CD14-positive monocyte (primary cell): ENCODE results near the gene MPC1. TPM values are rescaled to one million over a fixed set of nuclear protein-coding genes. Genes with fewer than 3 reads are reported as not detected.

Source experiments
- DNase-seq, 3 donors: peaks; one replicate each; pipeline ENCODE4 v3.0.0-alpha.2; 2011 to 2022
- H2AFZ ChIP-seq: 2 replicates; pipeline ENCODE4 v1.6.0; 2012; ENCODE audit warnings: mild to moderate bottlenecking, low read depth, low read length, inconsistent platforms; ENCODE audit not compliant: insufficient read depth, poor library complexity, severe bottlenecking
- H3K27ac ChIP-seq, 2 donors: 1 replicate in 1 of 2; 2 replicates in 1 of 2; pipeline ENCODE4 v1.5.1; 2012 to 2013; ENCODE audit warnings: low read length in 2 of 2, control low read depth in 1 of 2, inconsistent platforms in 1 of 2, low read depth in 1 of 2, mild to moderate bottlenecking in 1 of 2
- H3K27me3 ChIP-seq, 2 donors: one replicate each; pipeline versions ENCODE4 v1.6.0 to v1.6.1; 2011 to 2013; ENCODE audit warnings: low read length in 2 of 2; ENCODE audit not compliant: control insufficient read depth in 2 of 2, insufficient read depth in 2 of 2
- H3K36me3 ChIP-seq, 2 donors: replicated peaks in 1 of 2; 1 replicate in 1 of 2; 2 replicates in 1 of 2; pipeline versions ENCODE4 v1.5.1 to v1.6.1; 2012 to 2013; ENCODE audit warnings: low read length in 2 of 2, control low read depth in 1 of 2, inconsistent platforms in 1 of 2, mild to moderate bottlenecking in 1 of 2; ENCODE audit not compliant: insufficient read depth in 2 of 2, control insufficient read depth in 1 of 2
- H3K4me1 ChIP-seq, 2 donors: 1 replicate in 1 of 2; 2 replicates in 1 of 2; pipeline versions ENCODE4 v1.5.1 to v1.6.1; 2012 to 2013; ENCODE audit warnings: low read length in 2 of 2, control low read depth in 1 of 2, inconsistent platforms in 1 of 2, mild to moderate bottlenecking in 1 of 2, moderate library complexity in 1 of 2; ENCODE audit not compliant: insufficient read depth in 2 of 2, control insufficient read depth in 1 of 2
- H3K4me2 ChIP-seq: replicated peaks from 2 replicates; pipeline ENCODE3; 2012; ENCODE audit warnings: low read length, moderate library complexity, mild to moderate bottlenecking; ENCODE audit not compliant: poor library complexity, severe bottlenecking; ENCODE audit errors: extremely low read depth
- H3K4me3 ChIP-seq, 3 experiments: fragments of 200-600 bp in 1 of 3; sonication (generic) in 1 of 3; replicated peaks in 1 of 3; 1 replicate in 2 of 3; 2 replicates in 1 of 3; pipeline ENCODE4 v1.5.1; 2011 to 2013; ENCODE audit warnings: low read length in 3 of 3, mild to moderate bottlenecking in 3 of 3, control low read depth in 2 of 3, low read depth in 2 of 3, inconsistent platforms in 1 of 3, moderate library complexity in 1 of 3
- H3K79me2 ChIP-seq: 2 replicates; pipeline ENCODE4 v1.6.0; 2012; ENCODE audit warnings: mild to moderate bottlenecking, control low read depth, inconsistent platforms, low read length, moderate library complexity; ENCODE audit not compliant: insufficient read depth
- H3K9ac ChIP-seq: 2 replicates; pipeline ENCODE4 v1.6.0; 2017; ENCODE audit warnings: low read length, mild to moderate bottlenecking; ENCODE audit not compliant: insufficient read depth, poor library complexity, severe bottlenecking
- H3K9me3 ChIP-seq, 2 donors: replicated peaks in 1 of 2; 1 replicate in 1 of 2; 2 replicates in 1 of 2; pipeline versions ENCODE4 v1.5.1 to v1.6.1; 2012 to 2013; ENCODE audit warnings: low read length in 2 of 2, control low read depth in 1 of 2; ENCODE audit not compliant: control insufficient read depth in 1 of 2, insufficient read depth in 1 of 2
- H4K20me1 ChIP-seq: 2 replicates; pipeline ENCODE4 v1.6.0; 2012; ENCODE audit warnings: mild to moderate bottlenecking, low read length, control low read depth, moderate library complexity; ENCODE audit not compliant: insufficient read depth
- H3K27ac Mint-ChIP-seq, 7 donors: one replicate each; pipeline ENCODE4 v1.8.0; 2020; ENCODE audit warnings: mild to moderate bottlenecking in 7 of 7, mixed read lengths in 7 of 7, moderate library complexity in 6 of 7, inconsistent platforms in 2 of 7
- H3K27me3 Mint-ChIP-seq, 3 donors: one replicate each; pipeline ENCODE4 v1.8.0; 2021 to 2022; ENCODE audit warnings: low read depth in 3 of 3, mild to moderate bottlenecking in 3 of 3, mixed read lengths in 3 of 3, moderate library complexity in 3 of 3, inconsistent platforms in 1 of 3
- H3K36me3 Mint-ChIP-seq, 2 donors: one replicate each; pipeline ENCODE4 v1.8.0; 2020; ENCODE audit warnings: mixed read lengths in 2 of 2, inconsistent platforms in 1 of 2, mild to moderate bottlenecking in 1 of 2
- H3K4me1 Mint-ChIP-seq: one replicate; pipeline ENCODE4 v1.8.0; 2020; ENCODE audit warnings: mild to moderate bottlenecking, mixed read lengths
- H3K4me3 Mint-ChIP-seq, 2 donors: one replicate each; pipeline ENCODE4 v1.8.0; 2020; ENCODE audit warnings: mild to moderate bottlenecking in 2 of 2, mixed read lengths in 2 of 2, moderate library complexity in 1 of 2
- H3K9me3 Mint-ChIP-seq, 7 donors: one replicate each; pipeline ENCODE4 v1.8.0; 2020 to 2022; ENCODE audit warnings: mixed read lengths in 7 of 7, mild to moderate bottlenecking in 6 of 7, moderate library complexity in 6 of 7, inconsistent platforms in 2 of 7
- WGBS: methylation state at CpG from one replicate; pipeline ENCODE4 v1.1.5; 2013; ENCODE audit warnings: missing lambda C conversion rate; ENCODE audit not compliant: insufficient coverage; 5-methylcytosine and 5-hydroxymethylcytosine counted together
- intact Hi-C, 2 donors: fragments of 100-400 bp; cut with micrococcal nuclease; formaldehyde crosslinking; loops; one replicate each; pipeline versions ENCODE4 v1.15.0 to v1.15.1; 2023
- polyA plus RNA-seq, 3 donors: library from polyadenylated mRNA; depleted of rRNA in 1 of 3; unstranded in 2 of 3; stranded (reverse) in 1 of 3; fragments of 300-500 nt in 2 of 3; fragments of >200 nt in 1 of 3; fragmentation: Illumina TruSeq in 2 of 3; gene quantifications; 1 replicate in 2 of 3; 2 replicates in 1 of 3; pipeline ENCODE4 v1.2.3, GENCODE V29; 2012 to 2021
- TF ChIP-seq, protein P1 (sequence below): fragments of 200-600 bp; IDR thresholded peaks from one replicate; pipeline ENCODE4 v1.8.0; 2022; ENCODE audit warnings: antibody characterized with exemption, mild to moderate bottlenecking

The MPC1 gene
- polyA plus RNA-seq, 3 donors: 52.4 to 122 (median 104) TPM

DNA sequence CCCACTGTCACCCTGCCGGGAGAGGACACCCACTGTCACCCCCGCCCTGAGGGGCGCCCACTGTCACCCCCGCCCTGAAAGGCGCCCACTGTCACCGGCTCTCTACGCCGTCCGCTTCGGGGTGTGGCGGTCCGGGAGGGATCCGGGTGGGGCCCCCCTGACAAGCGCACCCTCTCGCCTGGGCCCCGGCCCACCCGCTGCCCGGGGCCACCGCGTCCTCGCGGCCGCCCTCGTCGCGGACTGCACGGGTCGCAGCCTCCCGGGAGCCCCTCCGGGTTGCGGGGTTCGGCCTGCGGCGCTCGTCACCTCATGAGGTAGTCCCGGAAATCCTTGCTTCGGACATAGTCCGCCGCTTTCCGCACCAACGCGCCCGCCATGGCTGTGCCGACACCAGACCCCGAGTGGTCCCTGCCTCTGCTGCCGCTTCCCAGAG, 224 bp downstream of the MPC1 start:
- peak overlapping the region; percentile 100 for H3K4me2 ChIP-seq

DNA sequence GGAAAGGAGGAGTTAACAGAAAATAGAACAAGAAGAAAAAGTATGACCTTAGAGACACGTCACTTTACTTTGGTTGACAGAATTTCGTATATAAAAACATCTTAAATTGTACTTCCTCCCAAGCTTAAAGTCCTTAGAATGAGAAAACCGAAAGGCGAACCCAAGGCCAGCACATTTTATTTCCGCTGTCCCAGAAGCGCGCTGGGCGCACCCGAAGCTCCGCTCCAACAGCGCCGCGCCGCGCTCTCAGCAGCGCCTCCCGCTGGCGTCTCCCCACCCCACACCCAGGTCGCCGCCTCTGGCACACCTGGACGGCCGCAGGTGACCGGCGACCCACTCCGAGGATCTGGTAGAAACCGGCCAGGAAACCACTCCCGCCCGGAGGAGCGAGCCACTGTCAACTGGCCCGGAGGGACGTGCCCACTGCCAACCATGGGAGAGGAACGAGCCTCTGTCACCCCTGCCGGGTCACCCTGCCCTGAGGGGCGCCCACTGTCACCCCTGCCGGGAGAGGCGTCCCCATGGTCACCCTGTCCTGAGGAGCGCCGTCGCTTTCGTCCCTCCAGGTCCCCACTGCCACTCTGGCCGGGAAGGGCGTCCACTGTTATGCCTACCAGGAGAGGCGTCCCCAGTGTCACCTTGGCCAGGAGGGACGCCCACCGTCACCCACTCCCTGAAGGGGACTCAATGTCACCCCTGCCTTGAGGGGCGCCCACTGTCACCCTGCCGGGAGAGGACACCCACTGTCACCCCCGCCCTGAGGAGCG, 824 bp downstream of the MPC1 start:
- peak; percentile 62 to 68 (median 64) for DNase-seq
- Histone ChIP-seq H2AFZ (peak overlapping the region; percentile 89), H3K36me3 (no peaks in the 10 kb centered on the region), H4K20me1 (peaks cover 10% of the 10 kb centered on the region), H3K27ac (peak overlapping the region; percentile 80 to 86), H3K79me2 (peaks cover 48% of the 10 kb centered on the region), H3K4me2 (peak overlapping the region; percentile 100), H3K9ac (peak overlapping the region; percentile 82), H3K4me3 (peak overlapping the region; percentile 58 to 97 (median 89)), H3K27me3 (no peaks in the 10 kb centered on the region), H3K9me3 (no peaks in the 10 kb centered on the region), H3K4me1 (peaks cover 14 to 25% of the 10 kb centered on the region in 2 donors)
- Mint-ChIP-seq H3K4me3 (peak overlapping the region; percentile 94 to 95), H3K27me3 (no peaks in the 10 kb centered on the region), H3K36me3 (peaks cover 4% of the 10 kb centered on the region in 2 donors), H3K27ac (peak overlapping the region; percentile 88 to 95 (median 91)), H3K4me1 (peaks cover 14% of the 10 kb centered on the region), H3K9me3 (no peaks in the 10 kb centered on the region)
- intact Hi-C loops: loop anchor here (2.0 to 10.0 kb wide), 4 partner anchors 39 to 245 kb away; partner anchors contain the start of genes RPS6KA2 (in 2 of the 2) and SFT2D1 (in 1 of the 2)
- TF ChIP-seq, protein P1, sequence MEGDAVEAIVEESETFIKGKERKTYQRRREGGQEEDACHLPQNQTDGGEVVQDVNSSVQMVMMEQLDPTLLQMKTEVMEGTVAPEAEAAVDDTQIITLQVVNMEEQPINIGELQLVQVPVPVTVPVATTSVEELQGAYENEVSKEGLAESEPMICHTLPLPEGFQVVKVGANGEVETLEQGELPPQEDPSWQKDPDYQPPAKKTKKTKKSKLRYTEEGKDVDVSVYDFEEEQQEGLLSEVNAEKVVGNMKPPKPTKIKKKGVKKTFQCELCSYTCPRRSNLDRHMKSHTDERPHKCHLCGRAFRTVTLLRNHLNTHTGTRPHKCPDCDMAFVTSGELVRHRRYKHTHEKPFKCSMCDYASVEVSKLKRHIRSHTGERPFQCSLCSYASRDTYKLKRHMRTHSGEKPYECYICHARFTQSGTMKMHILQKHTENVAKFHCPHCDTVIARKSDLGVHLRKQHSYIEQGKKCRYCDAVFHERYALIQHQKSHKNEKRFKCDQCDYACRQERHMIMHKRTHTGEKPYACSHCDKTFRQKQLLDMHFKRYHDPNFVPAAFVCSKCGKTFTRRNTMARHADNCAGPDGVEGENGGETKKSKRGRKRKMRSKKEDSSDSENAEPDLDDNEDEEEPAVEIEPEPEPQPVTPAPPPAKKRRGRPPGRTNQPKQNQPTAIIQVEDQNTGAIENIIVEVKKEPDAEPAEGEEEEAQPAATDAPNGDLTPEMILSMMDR: peak; percentile 95
- WGBS: under 1% methylated on average over 47 of the region's 49 CpGs

More for the DNA sequence above, 224 bp downstream of the MPC1 start:
- peak overlapping the region; percentile 86 to 95 (median 90) for H3K27ac Mint-ChIP-seq
- peaks cover 16% of the 10 kb centered on the region for H3K4me1 Mint-ChIP-seq
- H3K27ac ChIP-seq: peak overlapping the region; percentile 80 to 86
- H3K36me3 Mint-ChIP-seq: peaks cover 0 to 3% of the 10 kb centered on the region in 2 donors
- no peaks in the 10 kb centered on the region for H3K36me3 ChIP-seq
- H3K79me2 ChIP-seq: peaks cover 47% of the 10 kb centered on the region
- peak overlapping the region; percentile 58 to 97 (median 89) for H3K4me3 ChIP-seq
- H3K27me3 Mint-ChIP-seq: no peaks in the 10 kb centered on the region
- peaks cover 10% of the 10 kb centered on the region for H4K20me1 ChIP-seq
- peak overlapping the region; percentile 94 to 95 for H3K4me3 Mint-ChIP-seq
- no peak for DNase-seq
- no peaks in the 10 kb centered on the region for H3K27me3 ChIP-seq
- H3K9ac ChIP-seq: peak overlapping the region; percentile 82
- intact Hi-C loops: loop anchor here (2.0 to 10.0 kb wide), 4 partner anchors 40 to 245 kb away; partner anchors contain the start of genes RPS6KA2 (in 2 of the 2) and SFT2D1 (in 1 of the 2)
- TF ChIP-seq, protein P1: no peak
- H3K9me3 ChIP-seq: no peaks in the 10 kb centered on the region
- H3K9me3 Mint-ChIP-seq: no peaks in the 10 kb centered on the region
- H3K4me1 ChIP-seq: peaks cover 14 to 25% of the 10 kb centered on the region in 2 donors
- WGBS: under 1% methylated on average over 46 of the region's 46 CpGs
- peak overlapping the region; percentile 89 for H2AFZ ChIP-seq
